HepG2 (cell line): ENCODE measurements around the gene EVL. TPM values are rescaled to one million over a fixed set of nuclear protein-coding genes. Genes with fewer than 3 reads are reported as not detected.

ENCODE experiments used
- ATAC-seq: fragments of 200-7000 bp; cut with Tn5 transposase; 3 replicates; pipeline ENCODE4 v1.9.1; 2020; ENCODE audit warnings: mild to moderate bottlenecking, moderate library complexity
- BruUV-seq: library from RNA; stranded (reverse); fragments of 400-500 nt; replicated peaks from 2 replicates; lab custom pipeline; 2021; lab: Mats Ljungman, UMichigan
- CTCF ChIA-PET: fragments of 300-600 bp; formaldehyde crosslinking; extraction: SDS; loops from one replicate; lab custom pipeline; 2021; ENCODE audit warnings: low total read pairs, inconsistent platforms, low intra/inter-chr PET ratio; lab: Yijun Ruan, JAX
- POLR2A ChIA-PET: fragments of 350-600 bp; sonication (Branson Sonifier 250); formaldehyde crosslinking; loops from one replicate; lab custom pipeline; 2020; ENCODE audit warnings: antibody characterized with exemption, inconsistent platforms; lab: Yijun Ruan, JAX
- DNase-seq: peaks from one replicate; pipeline ENCODE4 v3.0.0-alpha.2; 2015; ENCODE audit warnings: low spot score
- FAIRE-seq: peaks from 3 replicates; lab custom pipeline; 2011; peaks lifted over from hg19 to GRCh38; lab: Jason Lieb, UNC
- H2AFZ ChIP-seq: one replicate; pipeline ENCODE4 v1.6.1; 2011; ENCODE audit warnings: low read length, inconsistent platforms
- H3K27ac ChIP-seq: fragments of 300-600 bp; 3 replicates; pipeline ENCODE4 v1.8.0; 2011; ENCODE audit warnings: mixed run types, mild to moderate bottlenecking, mixed read lengths, low read length, inconsistent platforms; ENCODE audit not compliant: insufficient read depth; ENCODE audit errors: extremely low read length
- H3K27me3 ChIP-seq, 2 experiments: fragments of 200-600 bp in 1 of 2; 2 replicates in 1 of 2; 3 replicates in 1 of 2; pipeline versions ENCODE4 v1.6.0 to v1.8.0; 2011; ENCODE audit warnings: low read length in 2 of 2, mild to moderate bottlenecking in 2 of 2, moderate library complexity in 2 of 2, inconsistent platforms in 1 of 2; ENCODE audit not compliant: insufficient read depth in 2 of 2, control insufficient read depth in 1 of 2
- H3K36me3 ChIP-seq, 2 experiments: fragments of 200-600 bp in 1 of 2; replicated peaks in 1 of 2; 2 replicates in 1 of 2; 3 replicates in 1 of 2; pipeline versions ENCODE4 v1.5.1 to v1.8.0; 2011; ENCODE audit warnings: low read length in 2 of 2, inconsistent platforms in 1 of 2; ENCODE audit not compliant: insufficient read depth in 2 of 2, control insufficient read depth in 1 of 2
- H3K4me1 ChIP-seq: 2 replicates; pipeline ENCODE4 v1.5.1; 2012; ENCODE audit warnings: low read length, inconsistent platforms; ENCODE audit not compliant: insufficient read depth
- H3K4me2 ChIP-seq: 2 replicates; pipeline ENCODE4 v1.6.0; 2011; ENCODE audit warnings: low read depth, low read length, inconsistent platforms
- H3K4me3 ChIP-seq, 3 experiments: fragments of 200-600 bp in 1 of 3; sonication (generic), shearing (Covaris generic) in 1 of 3; replicated peaks in 1 of 3; 2 replicates each; pipeline ENCODE4 v1.5.1; 2011 to 2016; ENCODE audit warnings: low read length in 3 of 3, inconsistent platforms in 2 of 3, low read depth in 2 of 3, mild to moderate bottlenecking in 2 of 3, control low read depth in 1 of 3, mixed read lengths in 1 of 3; ENCODE audit not compliant: insufficient read depth in 1 of 3
- H3K79me2 ChIP-seq: one replicate; pipeline ENCODE4 v1.6.1; 2011; ENCODE audit warnings: low read length, inconsistent platforms; ENCODE audit not compliant: insufficient read depth
- H3K9ac ChIP-seq: 2 replicates; pipeline ENCODE4 v1.6.0; 2011; ENCODE audit warnings: mild to moderate bottlenecking, low read depth, low read length, inconsistent platforms; ENCODE audit not compliant: insufficient read depth
- H3K9me3 ChIP-seq: 2 replicates; pipeline ENCODE4 v1.5.1; 2012; ENCODE audit warnings: mild to moderate bottlenecking, low read length
- H4K20me1 ChIP-seq: 2 replicates; pipeline ENCODE4 v1.6.0; 2011; ENCODE audit warnings: inconsistent platforms, mild to moderate bottlenecking, low read length, moderate library complexity; ENCODE audit not compliant: insufficient read depth
- CBX2 ChIP-seq, 2 experiments: fragments of 200-600 bp in 1 of 2; sonication (generic); formaldehyde crosslinking in 1 of 2; IDR thresholded peaks; 2 replicates each; pipeline versions ENCODE4 v1.7.0 to v1.8.1; 2018 to 2022; ENCODE audit warnings: low read depth in 2 of 2, low read length in 1 of 2, mild to moderate bottlenecking in 1 of 2, missing genetic modification reagents in 1 of 2
- CHD2 ChIP-seq: IDR thresholded peaks from 2 replicates; pipeline ENCODE4 v1.6.1; 2011; ENCODE audit warnings: low read depth, low read length, improper control_type of control experiment
- KDM6A ChIP-seq: IDR thresholded peaks from 2 replicates; pipeline ENCODE4 v1.6.1; 2016; ENCODE audit warnings: low read depth
- KMT2A ChIP-seq: sonication (generic); formaldehyde crosslinking; IDR thresholded peaks from 2 replicates; pipeline ENCODE4 v1.4.0; 2020; ENCODE audit warnings: missing genetic modification reagents
- NFIC ChIP-seq: IDR thresholded peaks from 2 replicates; pipeline ENCODE4 v1.6.1; 2012; ENCODE audit warnings: mild to moderate bottlenecking, low read length, inconsistent platforms
- NPAS2 ChIP-seq: sonication (generic); formaldehyde crosslinking; IDR thresholded peaks from 2 replicates; pipeline ENCODE4 v1.8.0; 2022; ENCODE audit warnings: mild to moderate bottlenecking, missing genetic modification reagents, borderline replicate concordance
- PCBP1 ChIP-seq: fragments of 200-400 bp; formaldehyde crosslinking; IDR thresholded peaks from 2 replicates; pipeline ENCODE4 v1.6.1; 2017; ENCODE audit warnings: mild to moderate bottlenecking, low read depth, low read length, borderline replicate concordance
- TFDP1 ChIP-seq: IDR thresholded peaks from 2 replicates; pipeline ENCODE4 v1.6.1; 2016; ENCODE audit warnings: missing compliant biosample characterization, missing genetic modification reagents, borderline replicate concordance
- YEATS4 ChIP-seq: sonication (generic); formaldehyde crosslinking; IDR thresholded peaks from 2 replicates; pipeline ENCODE4 v1.4.0; 2020; ENCODE audit warnings: missing genetic modification reagents, borderline replicate concordance
- ZBTB49 ChIP-seq: sonication (generic); formaldehyde crosslinking; IDR thresholded peaks from 2 replicates; pipeline ENCODE4 v1.4.0; 2020; ENCODE audit warnings: missing genetic modification reagents, borderline replicate concordance
- ZNF333 ChIP-seq: sonication (generic); formaldehyde crosslinking; IDR thresholded peaks from 2 replicates; pipeline ENCODE4 v1.4.0; 2020; ENCODE audit warnings: mild to moderate bottlenecking, missing genetic modification reagents, borderline replicate concordance
- ZNF557 ChIP-seq: sonication (generic); formaldehyde crosslinking; IDR thresholded peaks from 2 replicates; pipeline ENCODE4 v1.4.0; 2020; ENCODE audit warnings: missing genetic modification reagents
- ZNF670 ChIP-seq: sonication (generic); formaldehyde crosslinking; IDR thresholded peaks from 2 replicates; pipeline ENCODE4 v1.8.0; 2022; ENCODE audit warnings: mild to moderate bottlenecking, missing genetic modification reagents, borderline replicate concordance
- ZNF772 ChIP-seq: sonication (generic); formaldehyde crosslinking; IDR thresholded peaks from 2 replicates; pipeline ENCODE4 v1.5.0; 2020; ENCODE audit warnings: mild to moderate bottlenecking, missing genetic modification reagents
- ZNF782 ChIP-seq: sonication (generic); formaldehyde crosslinking; IDR thresholded peaks from 2 replicates; pipeline ENCODE4 v1.4.0; 2020; ENCODE audit warnings: missing genetic modification reagents, mild to moderate bottlenecking, borderline replicate concordance
- ZSCAN25 ChIP-seq: sonication (generic); formaldehyde crosslinking; IDR thresholded peaks from 2 replicates; pipeline ENCODE4 v1.8.0; 2022; ENCODE audit warnings: mild to moderate bottlenecking, missing genetic modification reagents
- WGBS: methylation state at CpG from one replicate; pipeline ENCODE4 v1.1.6; 2017; ENCODE audit warnings: low lambda C conversion rate; 5-methylcytosine and 5-hydroxymethylcytosine counted together
- in situ Hi-C: cut with HindIII; loops from 2 replicates; pipeline ENCODE4 v1.10.0; 2017; ENCODE audit warnings: low pct_unique_long_range_greater_than_20kb; ENCODE audit not compliant: extremely low pct_ligation_motif_present
- intact Hi-C: fragments of 100-400 bp; cut with micrococcal nuclease; formaldehyde crosslinking; loops from one replicate; pipeline ENCODE4 v1.10.0; 2022; ENCODE audit not compliant: unreplicated experiment
- polyA plus RNA-seq, 8 experiments: library from polyadenylated mRNA; depleted of rRNA in 3 of 8; stranded (reverse) in 7 of 8; unstranded in 1 of 8; fragments of >200 nt; fragmentation: Illumina TruSeq in 4 of 8; extraction: Trizol in 4 of 8; gene quantifications; 2 replicates each; pipeline versions ENCODE4 v1.2.1 to v1.2.3, GENCODE V29; 2011 to 2016; ENCODE audit warnings: low read depth in 4 of 8, missing spikeins in 1 of 8, mixed read lengths in 1 of 8; ENCODE audit not compliant: insufficient read depth in 1 of 8
- total RNA-seq, 5 experiments: library from RNA; depleted of rRNA; stranded (reverse); fragments of >200 nt; fragmentation: Illumina TruSeq; extraction: Trizol; gene quantifications; 2 replicates each; pipeline ENCODE4 v1.2.3, GENCODE V29; 2016; ENCODE audit warnings: low read depth in 1 of 5

Gene EVL
- total and polyA plus RNA-seq, 2 of the 13 experiments (the other 11 are each of a cell fraction or from before 2014, with no cell fraction given) = 15.1 to 31.2 TPM

GRCh38 chr14:100106250-100107112 is 41.3 kb downstream of the EVL start:
- DNase-seq (no peak), FAIRE-seq (no peak), ATAC-seq (no peak)
- Histone ChIP-seq H3K79me2 (no peaks in the 10 kb centered on the region), H3K4me3 (no peak overlapping the region), H3K27ac (no peak overlapping the region), H3K36me3 (peaks cover 2 to 5% of the 10 kb centered on the region in 2 experiments; a peak in 3 of 5 replicates), H3K4me1 (no peaks in the 10 kb centered on the region), H3K9me3 (no peaks in the 10 kb centered on the region), H3K4me2 (no peak overlapping the region), H3K27me3 (no peaks in the 10 kb centered on the region), H3K9ac (no peak overlapping the region), H4K20me1 (no peaks in the 10 kb centered on the region), H2AFZ (no peak overlapping the region)
- CTCF ChIA-PET = no interaction called here
- in situ Hi-C loops (loop anchor here (10.0 kb wide), 1 partner anchor 122 kb away; no protein-coding TSS in a partner anchor), intact Hi-C loops (no loop called here)
- POLR2A ChIA-PET = no interaction called here
- BruUV-seq = no TSS peak
- 93% methylated on average over 13 of the region's 17 CpGs for WGBS
- no peak for TF ChIP-seq NPAS2 (CRISPR knock-in tag)
- TF ChIP-seq ZBTB49 (CRISPR knock-in tag) = no peak
- TF ChIP-seq ZNF670 = no peak
- no peak for TF ChIP-seq ZNF782
- TF ChIP-seq NFIC = no peak
- TF ChIP-seq ZNF333 = no peak
- TF ChIP-seq TFDP1 (CRISPR knock-in tag) = no peak
- no peak for TF ChIP-seq KMT2A (CRISPR knock-in tag)
- TF ChIP-seq CHD2 = no peak
- no peak for TF ChIP-seq PCBP1
- TF ChIP-seq YEATS4 (CRISPR knock-in tag) = no peak
- TF ChIP-seq ZNF772 (CRISPR knock-in tag) = no peak
- TF ChIP-seq ZSCAN25 (CRISPR knock-in tag) = no peak
- TF ChIP-seq ZNF557 (CRISPR knock-in tag) = no peak
- no peak for TF ChIP-seq KDM6A (CRISPR knock-in tag)
- TF ChIP-seq CBX2 (IDR thresholded peaks at IDR 0.05; ENCODE audit: low read depth, low read length) = no peak
- no peak for TF ChIP-seq CBX2 (CRISPR knock-in tag; IDR thresholded peaks at IDR 0.05; ENCODE audit: low read depth)
